NCI-H524 treated with DMSO at 0.1 percent for 48 hours (cell line): ENCODE data around the gene ALG3.

Experiments used
- DNase-seq: peaks from one replicate; lab custom pipeline; 2025; lab: John Stamatoyannopoulos, UW

Gene ALG3

DNA sequence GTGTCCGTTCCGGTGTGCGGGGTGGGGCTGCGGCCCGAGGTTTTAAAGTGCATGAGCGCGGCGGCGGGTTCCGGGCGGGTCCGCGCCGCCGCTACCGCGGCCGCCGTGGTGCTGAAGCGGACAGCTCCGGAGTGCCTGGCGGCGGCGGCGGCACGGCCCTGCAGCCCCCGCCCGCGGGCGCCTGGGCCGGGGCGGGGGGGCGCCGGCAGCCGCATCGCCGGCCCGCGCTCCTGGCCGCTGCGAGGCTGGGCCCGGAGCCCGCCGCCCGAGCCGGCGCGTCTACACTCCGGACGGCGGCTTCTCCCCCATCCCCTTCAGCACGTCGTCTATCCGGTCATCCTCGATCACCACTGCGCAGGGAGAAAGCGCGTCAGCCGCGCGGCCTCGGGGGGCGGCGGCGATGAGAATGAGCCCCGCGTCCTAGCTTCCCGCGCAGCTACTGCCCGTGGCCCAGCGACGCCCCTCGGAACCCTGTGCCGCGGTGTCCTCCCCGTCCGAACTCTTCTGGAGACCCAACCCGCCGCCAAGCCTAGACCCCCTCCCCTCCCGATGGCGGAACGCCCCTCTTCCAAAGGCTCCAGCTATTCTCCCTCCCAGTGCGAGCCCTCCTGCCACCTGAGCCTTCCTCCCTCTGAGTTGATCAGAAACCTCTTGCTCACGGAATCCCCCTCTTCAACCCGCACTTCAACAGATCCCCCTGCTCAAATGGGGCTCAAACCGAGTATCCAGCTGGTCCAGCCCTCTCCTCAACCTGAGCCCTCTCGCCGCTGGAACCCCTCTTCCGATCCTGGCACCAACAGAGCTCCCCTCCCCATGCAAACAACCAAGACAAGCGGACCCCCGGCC is 11.3 kb upstream of the ALG3 start:
- peak; percentile 15 for DNase-seq

DNA sequence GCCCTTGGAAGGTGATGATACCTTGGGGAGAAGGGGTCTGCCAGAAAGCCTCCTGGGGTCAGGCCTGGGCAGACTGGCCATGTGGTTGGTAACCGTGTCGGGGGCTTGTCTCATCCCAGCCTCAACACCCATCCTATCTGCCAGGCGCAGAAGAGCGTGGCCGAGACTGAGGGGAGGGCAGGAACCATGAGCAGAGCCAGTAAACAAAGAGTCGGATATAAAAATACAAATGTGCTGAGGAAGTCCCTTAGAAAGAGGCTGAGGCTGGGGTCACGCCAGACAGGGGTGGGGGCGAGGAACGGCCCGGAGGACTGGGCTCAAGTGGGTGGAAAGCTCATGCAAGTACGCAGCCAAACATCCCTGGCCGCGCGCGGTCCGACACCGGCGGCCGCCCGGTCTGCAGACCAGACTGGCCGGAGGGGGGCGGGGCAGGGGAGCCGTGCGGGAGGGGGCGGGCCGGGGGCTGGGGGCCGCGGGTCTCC is 10.7 kb upstream of the ALG3 start:
- DNase-seq: no peak

DNA sequence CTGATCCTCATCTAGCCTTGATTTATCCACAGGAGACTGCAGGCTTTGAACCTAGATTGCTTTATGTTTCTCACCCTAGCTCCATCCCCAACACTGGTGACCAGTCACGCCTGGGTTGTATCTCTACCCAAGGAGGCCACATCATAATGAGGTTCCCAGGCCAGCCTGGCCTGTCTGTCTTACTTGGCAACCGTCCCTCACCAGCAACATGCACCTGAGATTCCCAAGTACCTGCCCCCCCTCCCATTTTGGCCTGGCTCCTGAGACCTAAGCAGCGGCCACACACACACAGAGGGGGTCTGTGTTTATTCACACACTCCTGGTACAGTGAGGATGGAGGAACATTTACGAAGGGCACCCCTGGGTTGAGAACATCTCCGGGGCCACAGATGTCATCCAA is 10.2 kb upstream of the ALG3 start:
- DNase-seq: no peak

DNA sequence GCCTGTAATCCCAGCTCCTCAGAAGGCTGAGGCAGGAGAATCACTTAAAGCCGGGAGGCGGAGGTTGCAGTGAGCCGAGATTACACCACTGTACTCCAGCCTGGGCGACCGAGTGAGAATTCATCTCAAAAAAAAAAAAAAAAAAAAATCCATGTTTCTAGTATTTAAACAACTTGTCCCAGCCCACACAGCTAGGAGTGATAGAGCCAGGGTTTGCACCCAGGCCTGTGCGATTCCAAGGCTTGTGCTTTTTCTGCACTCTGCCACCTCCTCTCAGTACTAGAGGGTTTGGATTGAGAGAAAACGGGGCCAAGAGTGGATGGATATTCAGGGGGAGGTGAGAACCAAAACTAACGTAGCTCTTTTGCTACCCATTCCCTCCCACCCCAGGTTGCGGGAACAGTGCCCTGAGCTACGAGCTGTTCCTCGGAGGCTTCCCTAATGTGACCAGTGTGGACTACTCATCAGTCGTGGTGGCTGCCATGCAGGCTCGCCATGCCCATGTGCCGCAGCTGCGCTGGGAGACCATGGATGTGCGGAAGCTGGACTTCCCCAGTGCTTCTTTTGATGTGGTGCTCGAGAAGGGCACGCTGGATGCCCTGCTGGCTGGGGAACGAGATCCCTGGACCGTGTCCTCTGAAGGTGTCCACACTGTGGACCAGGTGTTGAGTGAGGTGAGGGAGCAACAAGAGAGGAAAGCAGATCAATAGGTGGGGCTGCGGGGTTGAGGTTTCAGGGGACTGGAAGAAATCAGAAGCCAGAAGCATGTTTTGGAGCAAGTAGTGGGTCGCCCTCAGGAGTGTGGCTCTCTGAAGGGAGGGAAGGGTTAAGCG is 8.5 kb upstream of the ALG3 start:
- no peak for DNase-seq

DNA sequence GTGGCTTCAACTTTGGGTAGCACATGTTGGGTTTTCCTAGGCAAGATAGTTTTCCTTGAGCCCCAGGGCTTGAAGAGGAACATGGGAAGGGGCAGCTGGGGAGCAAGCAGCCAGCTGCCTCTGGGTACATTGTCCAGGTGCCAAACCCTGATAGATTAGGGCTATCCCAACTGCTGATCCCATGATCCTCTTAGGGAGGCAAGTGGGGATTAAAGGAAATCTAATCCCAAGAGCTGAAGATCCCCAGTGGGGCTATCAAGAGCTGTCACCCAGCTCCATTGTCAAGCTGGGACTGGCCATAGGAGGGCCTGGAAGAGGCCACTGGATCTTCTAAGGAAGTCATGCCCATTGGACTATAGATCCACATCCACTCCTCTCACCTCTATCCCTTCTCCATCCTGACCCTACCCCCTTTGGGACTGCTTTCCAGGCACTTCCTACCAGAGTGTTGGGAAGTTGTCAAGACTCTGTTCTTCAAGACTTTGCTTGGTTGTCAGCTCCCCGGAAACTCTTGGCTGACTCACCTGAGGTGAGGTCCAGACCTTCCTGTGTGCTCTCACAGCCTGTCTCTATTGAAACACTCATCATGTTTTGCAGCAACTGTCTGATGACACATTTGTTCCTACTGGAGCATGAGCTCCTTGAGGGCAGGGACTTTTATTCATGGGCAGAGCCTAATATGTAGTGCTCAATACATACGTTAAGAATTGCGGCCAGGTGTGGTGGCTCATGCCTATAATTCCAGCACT is 6.7 kb upstream of the ALG3 start:
- peak; percentile 95 for DNase-seq

DNA sequence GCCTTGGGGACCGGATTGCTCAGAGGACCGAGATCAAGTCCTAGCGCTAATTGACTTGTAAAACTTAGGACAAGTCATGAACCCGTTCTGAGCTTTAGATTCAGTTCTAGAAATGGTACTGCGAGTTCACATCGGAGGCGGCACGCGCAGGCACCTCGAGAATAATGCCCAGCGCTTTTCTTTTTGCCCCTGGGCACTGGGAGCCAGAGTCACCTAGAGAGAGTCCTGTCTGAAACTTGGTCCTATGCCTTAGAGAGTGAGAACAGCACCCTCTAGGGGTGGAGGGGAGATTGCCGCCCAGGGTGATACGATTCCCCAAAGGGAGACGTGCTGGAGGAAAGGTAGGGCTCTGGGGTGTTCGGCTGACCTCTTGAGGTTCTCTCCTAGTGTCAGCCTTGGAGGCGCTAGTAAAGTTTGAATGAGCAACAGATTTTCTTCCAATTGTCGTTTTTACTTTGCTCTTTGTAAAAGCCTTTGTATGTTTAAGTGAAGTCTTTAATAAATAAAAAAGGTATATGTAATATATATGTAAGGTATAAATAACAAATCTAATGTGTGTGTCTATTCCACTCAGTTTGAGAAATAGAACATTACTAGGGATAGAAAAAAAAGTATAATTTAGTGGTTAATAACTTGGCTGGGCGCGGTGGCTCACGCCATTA is 1.5 kb upstream of the ALG3 start:
- DNase-seq: peak; percentile 78

DNA sequence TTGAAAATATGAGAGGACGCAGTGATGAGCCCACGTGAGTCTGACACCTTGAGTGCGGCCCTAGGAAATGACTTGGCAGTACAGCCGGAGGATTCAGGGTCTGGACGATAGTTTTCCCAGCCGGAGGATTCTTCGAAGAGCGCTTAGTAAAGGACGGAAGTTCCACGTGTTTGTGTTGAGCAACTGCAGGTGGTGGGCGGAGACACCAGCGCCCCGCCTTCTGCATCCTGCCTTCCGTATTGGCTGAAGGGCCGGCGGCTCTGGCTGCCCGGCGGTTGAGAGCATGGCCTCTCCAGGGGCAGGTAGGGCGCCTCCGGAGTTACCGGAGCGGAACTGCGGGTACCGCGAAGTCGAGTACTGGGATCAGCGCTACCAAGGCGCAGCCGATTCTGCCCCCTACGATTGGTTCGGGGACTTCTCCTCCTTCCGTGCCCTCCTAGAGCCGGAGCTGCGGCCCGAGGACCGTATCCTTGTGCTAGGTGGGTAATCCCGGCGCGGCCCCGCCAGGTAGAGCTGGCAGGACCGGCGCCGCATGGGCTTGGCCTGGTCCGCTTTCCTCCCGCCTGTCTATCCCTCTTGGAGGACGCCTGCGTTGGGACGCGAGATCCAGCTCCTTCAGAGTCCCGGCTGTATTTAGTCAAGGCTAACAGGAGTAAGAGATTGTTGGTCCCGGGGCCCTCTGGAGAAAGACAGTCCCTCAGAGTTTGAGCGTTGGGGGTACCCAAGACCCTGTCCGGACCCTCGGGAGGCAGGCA is 827 bp upstream of the ALG3 start, which contains the start of gene EEF1AKMT4:
EEF1AKMT4 (plus strand) TSS at position 261 of the 755 bp plus-strand sequence; CDS start at position 284, 23 bp downstream.
- peak; percentile 99 for DNase-seq

DNA sequence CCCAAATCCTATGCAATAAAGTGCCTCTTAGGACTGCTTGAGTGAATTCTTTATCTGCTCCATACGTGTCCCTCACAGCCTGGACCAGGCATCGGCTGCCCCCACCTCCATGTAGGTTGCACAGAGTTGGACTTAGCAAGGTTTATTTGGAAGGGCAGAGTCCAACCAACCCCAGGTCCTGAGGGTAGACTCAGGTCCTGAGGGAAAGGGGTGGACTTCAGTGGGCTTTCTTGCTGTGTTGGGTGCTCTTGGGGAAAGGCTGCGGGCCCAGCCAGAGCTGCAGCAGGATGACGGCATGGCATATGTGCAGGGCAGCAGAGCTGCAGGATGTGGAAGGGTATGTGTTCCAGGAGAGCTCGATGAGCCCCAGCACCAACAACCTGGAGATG is 6.5 kb downstream of the ALG3 start:
- DNase-seq: no peak

DNA sequence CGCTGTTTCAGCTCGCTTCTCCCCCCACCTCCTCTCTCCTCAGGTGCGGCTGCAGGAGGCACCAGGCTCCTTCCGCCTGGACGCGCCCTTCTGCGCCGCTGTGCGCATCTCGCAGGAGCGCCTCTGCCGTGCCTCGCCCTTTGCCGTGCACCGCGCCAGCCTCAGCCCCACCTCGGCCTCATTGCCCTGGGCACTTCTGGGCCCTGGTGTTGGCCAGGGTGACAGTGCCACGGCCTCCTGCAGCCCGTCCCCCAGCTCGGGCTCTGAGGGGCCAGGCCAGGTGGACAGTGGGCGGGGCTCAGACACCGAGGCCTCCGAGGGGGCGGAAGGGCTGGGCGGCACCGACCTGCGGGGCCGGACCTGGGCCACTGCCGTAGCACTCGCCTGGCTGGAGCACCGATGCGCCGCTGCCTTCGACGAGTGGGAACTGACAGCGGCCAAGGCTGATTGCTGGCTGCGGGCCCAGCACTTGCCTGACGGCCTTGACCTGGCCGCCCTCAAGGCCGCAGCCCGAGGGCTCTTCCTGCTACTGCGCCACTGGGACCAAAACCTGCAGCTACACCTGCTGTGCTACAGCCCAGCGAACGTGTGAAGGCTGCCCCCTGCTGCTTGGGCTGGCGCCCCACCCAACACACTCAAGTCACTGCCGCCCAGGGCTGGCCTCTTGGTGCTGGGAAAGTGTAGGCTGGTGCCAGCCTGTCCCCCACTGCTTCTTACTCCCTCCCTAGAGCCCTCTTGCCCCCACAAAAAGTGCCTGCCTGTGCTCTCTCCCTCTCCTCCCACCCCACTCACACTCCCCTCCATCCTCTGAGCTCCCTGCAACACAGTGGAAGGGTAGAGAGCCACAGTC is 7.1 kb downstream of the ALG3 start:
- peak; percentile 7 for DNase-seq

DNA sequence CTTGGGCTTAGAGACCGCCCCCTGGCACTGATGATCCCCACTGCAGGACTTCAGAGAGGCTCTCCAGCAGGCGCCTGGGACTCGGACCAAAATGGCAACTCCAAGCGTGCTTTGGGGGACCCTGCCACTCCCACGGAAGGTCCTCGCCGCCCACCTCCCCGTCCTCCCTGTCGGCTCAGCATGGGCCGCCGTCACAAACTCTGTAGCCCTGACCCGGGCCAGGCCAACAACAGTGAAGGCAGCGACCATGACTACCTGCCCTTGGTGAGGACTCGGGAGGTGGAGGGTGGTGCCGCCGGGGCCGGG is 7.7 kb downstream of the ALG3 start:
- no peak for DNase-seq

DNA sequence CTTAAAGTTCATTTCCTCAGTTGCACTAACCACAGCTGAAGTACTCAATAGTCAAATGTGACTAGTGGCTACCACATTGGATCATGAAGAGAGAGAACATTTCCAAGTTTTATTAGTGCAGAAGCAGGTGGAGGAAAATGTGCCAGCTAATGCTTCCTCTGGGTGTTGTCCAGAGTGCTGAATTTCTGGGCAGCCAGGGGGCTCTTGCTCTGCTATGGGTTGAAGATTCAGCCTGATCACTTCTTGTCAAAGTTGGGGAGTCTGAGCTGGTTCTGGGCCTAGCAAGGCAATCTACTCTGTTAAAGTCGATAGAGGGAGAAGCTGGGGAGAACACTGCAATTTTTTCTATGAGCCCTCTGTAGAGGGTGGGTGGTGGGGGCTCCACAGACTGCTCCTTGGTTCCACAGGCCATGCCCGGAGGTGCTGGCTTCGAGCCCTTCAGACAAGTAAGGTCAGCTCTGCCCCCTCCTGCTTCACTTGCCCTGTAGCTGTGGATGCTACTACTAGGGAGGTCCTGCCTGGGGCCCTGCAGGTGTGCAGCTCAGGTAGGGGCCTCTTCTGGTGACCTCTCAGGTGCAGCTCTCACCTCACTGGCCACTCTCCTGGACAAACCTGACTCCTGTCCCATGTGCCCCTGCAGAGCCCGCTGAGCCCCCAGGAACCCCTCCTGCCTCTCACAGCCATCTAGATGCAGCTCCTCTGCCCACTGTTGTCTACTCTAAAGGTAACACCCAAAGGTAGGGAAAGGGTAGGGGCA is 8.2 kb downstream of the ALG3 start:
- no peak for DNase-seq

DNA sequence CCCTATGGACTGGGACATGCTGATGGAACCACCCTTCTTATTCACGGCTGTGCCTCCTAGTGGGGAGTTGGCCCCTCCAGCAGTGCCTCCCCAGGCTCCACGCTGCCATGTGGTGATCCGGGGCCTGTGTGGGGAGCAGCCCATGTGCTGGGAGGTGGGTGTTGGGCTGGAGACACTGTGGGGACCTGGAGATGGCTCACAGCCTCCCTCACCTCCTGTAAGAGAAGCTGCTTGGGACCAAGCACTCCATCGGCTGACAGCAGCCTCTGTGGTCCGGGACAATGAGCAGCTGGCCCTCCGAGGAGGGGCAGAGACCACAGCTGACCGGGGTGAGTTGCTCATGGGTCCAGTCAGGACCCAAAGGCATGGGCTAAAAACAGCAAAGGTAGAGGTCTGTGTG is 9.1 kb downstream of the ALG3 start:
- no peak for DNase-seq

DNA sequence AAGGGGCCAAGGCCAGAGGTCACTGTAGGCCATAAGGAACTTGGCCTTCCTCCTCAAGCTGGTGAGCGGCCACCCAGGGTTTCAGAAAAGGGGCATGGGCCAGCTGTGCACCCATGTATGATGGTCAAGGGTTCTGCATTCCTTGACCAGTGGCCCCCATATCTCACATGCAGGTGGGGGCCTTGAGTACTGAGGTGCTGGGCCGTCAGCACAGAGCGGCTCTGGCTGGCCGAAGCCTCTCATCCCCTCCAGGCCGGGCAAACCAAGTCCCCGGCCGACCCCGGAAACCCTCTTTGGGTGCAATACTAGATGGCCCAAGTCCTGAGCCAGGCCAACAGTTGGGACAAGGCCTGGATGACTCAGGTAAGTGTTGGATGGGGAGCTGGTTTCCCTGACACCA is 9.5 kb downstream of the ALG3 start:
- no peak for DNase-seq

DNA sequence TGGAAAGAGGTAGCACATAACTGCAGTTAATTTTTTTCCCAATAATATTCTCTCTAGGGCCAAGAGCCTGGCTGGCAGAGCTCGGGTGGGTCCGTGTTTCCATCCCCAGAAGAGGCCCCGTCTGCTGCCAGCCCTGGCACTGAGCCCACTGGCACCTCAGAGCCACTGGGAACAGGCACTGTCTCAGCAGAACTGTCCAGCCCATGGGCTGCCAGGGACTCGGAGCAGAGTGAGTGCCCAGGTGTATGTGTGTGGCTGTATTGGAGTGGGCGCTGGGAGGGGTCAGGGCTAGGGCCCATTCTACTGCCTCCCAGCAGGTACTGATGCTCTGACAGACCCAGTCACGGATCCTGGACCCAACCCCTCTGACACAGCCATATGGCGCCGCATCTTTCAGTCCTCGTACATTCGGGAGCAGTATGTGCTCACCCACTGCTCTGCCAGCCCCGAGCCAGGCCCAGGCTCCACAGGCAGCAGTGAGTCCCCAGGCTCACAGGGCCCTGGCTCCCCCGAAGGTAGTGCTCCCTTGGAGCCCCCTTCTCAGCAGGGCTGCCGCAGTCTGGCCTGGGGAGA is 10.4 kb downstream of the ALG3 start:
- DNase-seq: no peak

DNA sequence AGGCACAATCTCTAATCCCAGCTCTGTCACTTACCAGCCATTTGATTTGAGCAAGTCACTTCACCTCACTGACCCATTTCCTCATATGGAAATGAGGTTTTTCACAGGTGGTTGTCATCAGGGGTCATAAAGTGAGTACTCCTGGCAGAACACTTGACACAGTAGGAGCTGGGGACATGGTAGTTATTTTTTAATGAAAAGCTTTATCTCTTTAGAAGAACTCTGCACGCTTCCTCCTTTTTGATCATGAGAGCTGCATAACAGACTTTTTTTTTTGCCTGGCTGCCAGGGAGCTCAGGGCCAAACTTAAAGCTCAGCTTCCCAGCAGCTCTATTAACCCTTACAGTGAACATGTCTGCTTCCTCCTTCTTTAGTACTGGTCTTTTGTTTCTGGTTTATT is 11.0 kb downstream of the ALG3 start:
- DNase-seq: no peak

DNA sequence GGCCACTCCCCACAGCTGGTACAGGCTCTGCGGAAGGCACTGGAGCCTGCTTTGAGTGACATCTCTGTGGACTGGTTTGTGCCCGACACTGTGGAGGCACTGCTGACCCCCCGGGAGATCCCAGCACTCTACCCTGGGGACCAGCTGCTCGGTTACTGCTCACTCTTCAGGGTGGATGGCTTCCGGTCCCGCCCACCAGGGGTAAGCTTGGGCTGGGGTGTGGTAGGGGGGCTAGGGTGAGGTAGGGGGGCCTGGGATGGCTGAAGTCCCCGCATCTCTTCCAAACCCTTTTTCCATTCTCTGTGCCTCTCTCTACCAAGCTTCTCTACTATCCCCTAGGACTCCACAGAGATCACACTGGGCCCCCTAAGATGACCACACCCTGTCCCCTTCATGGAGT is 11.6 kb downstream of the ALG3 start:
- no peak for DNase-seq

DNA sequence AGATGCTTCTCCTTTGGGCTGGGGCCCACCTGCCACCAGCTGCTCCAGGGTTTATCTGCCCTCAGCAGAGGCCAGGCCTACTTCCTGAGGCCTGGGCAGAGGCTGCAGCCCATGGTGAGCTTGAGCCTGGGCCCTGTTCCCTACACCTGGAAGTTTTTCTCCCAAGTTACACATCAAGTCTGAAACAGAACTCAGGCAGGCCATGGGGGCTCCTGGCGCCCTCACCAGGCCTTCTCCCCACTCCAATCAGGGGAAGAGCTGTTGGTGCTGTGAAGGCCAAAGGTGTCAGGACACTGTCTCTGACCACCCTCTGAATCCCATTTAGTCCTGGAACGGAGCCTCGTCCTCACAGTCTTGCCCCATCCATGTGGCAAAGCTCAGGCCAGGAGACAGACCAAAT is 12.1 kb downstream of the ALG3 start:
- DNase-seq: peak; percentile 5

DNA sequence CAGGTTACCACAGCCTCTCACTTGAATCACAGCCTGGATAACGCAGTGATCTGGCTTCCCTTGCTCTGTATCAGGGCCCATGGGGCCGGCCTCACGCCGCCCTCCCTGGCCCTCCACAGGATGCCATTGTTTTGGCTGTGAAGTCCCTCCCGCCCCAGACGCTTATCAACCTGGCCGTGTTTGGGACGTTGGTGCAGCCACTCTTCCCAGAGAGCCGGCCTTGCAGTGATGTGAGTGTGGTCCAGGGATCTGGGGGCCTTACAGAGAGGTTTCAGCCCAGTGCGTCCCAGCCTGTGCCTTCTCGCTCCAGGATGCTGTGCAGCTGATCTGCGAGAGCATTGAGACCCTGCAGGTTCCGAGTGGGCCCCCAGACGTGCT is 12.7 kb downstream of the ALG3 start:
- no peak for DNase-seq

DNA sequence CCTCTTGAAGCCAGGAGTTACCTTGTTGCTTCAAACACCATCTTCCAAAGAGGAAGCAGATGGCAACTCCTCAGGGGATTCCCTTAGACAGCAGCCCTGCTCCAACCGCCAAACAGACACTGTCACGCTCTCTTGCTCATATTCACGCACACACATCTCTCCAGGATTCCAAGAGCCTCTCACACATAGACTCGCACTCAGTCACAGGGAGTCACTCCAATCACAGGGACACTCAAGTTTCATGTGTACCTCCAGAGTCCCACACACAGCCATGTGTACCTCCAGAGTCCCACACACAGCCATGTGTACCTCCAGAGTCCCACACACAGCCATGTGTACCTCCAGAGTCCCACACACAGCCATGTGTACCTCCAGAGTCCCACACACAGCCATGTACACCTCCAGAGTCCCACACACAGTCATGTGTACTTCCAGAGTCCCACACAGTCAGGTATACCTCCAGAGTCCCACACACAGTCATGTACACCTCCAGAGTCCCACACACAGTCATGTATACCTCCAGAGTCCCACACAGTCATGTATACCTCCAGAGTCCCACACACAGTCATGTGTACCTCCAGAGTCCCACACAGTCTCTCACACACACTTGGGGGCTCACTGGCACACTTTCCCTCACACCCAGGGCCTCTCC is 13.3 kb downstream of the ALG3 start:
- DNase-seq: peak; percentile 88
